AG09319 (cell line): Measurements from ENCODE around the gene TMEM108.

ENCODE experiments used
- DNase-seq: peaks from one replicate; pipeline ENCODE4 v3.0.0-alpha.2; 2010; ENCODE audit warnings: low read depth; ENCODE audit errors: extremely low read depth
- TF ChIP-seq, protein P1 (sequence below): IDR thresholded peaks from 2 replicates; pipeline ENCODE4 v1.5.1; 2011; ENCODE audit warnings: low read depth, mild to moderate bottlenecking, inconsistent platforms, low read length, moderate library complexity

The TMEM108 gene

DNA sequence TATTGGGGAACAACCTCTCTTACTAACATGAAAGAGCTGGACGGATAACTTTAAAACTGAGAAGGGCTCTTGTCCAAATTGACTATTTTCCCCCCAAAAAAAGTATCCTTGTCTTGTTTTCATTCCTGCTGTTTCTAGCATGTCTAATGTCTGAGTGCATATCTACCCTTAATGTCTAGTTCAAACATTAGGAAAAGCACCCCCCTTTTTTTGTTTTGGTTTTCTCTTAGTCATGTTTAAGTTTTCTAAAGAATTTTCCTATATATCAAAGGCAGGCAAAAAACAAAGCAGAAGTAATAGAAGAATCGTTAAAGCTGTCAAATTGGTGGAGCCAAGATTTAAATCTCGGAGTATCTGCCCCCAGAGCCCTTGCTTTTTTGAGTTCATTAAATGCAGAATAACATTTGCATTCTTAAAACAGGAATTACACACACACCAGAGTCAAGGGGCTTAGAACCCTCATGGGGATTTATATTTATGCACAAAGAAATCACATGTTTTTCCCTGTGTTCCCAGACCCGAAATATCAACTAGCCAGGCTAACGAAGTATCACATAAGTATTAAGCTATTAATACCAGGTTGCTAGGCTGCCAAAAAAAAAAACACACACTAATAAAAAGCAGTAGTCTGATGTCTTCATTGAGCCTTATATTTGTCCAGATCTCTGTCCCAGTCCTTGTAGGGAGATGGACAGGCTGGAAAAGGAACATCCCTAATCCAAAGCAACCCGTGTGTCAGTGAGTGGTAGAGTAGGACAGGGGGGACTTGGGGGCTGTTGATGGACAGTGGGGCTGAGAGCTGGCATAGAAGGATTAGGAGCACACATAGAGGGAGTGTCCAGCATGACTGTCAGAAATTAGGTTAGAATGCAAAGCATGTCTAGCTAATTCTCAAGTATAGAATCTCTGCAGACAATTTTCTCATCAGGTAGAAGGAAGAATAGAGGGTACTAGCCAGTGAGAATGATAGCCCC lies 258.0 kb downstream of the TMEM108 start:
- TF ChIP-seq, protein P1, sequence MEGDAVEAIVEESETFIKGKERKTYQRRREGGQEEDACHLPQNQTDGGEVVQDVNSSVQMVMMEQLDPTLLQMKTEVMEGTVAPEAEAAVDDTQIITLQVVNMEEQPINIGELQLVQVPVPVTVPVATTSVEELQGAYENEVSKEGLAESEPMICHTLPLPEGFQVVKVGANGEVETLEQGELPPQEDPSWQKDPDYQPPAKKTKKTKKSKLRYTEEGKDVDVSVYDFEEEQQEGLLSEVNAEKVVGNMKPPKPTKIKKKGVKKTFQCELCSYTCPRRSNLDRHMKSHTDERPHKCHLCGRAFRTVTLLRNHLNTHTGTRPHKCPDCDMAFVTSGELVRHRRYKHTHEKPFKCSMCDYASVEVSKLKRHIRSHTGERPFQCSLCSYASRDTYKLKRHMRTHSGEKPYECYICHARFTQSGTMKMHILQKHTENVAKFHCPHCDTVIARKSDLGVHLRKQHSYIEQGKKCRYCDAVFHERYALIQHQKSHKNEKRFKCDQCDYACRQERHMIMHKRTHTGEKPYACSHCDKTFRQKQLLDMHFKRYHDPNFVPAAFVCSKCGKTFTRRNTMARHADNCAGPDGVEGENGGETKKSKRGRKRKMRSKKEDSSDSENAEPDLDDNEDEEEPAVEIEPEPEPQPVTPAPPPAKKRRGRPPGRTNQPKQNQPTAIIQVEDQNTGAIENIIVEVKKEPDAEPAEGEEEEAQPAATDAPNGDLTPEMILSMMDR = no peak
- no peak for DNase-seq

DNA sequence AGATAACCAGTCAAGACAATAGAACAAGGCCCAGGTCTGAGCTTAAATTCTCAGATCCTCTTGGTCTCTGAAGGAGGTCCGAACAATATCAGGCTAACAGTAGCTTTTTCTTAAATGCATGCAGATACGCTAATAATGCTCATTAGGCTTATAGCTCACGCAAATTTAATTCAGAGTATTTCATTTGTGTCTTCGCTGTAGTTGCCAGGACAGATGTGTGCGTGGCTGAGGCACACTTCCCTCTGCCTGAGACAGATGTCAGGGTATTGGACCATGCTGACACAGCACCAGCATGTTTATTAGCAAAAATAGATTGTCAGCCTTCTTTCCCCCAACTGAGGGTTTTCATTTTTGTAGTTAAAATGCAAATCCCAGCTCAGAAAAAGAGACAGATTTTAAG lies 258.8 kb downstream of the TMEM108 start:
- TF ChIP-seq, protein P1 = no peak
- no peak for DNase-seq

- no peak for DNase-seq
Observed at GRCh38 chr3:133300102-133300501, 261.9 kb downstream of the TMEM108 start.

DNA sequence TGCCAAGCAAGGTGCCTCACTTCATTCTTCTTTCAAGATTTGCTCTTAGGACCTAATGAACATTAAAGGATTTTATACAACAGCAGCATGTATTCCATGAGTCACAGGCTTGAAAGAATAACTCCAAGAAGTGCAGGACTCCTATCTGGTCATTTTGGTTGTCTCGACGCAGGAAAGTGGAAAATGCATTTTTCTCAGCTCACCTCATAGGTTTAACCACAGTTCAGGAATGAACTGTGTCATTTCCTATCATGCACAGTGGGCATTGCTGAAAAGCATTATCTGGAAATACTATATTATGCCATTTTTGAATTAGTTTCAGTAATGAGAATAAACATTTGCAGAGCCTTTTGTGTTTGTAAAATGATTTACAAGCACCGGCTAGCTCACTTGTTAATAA lies 263.0 kb downstream of the TMEM108 start:
- DNase-seq = peak; percentile 1
- TF ChIP-seq, protein P1 = no peak

More at GRCh38 chr3:133300102-133300501, 261.9 kb downstream of the TMEM108 start:
- TF ChIP-seq, protein P1 = no peak

- TF ChIP-seq, protein P1 = no peak
- no peak for DNase-seq
Observed at GRCh38 chr3:133301731-133302130, 263.5 kb downstream of the TMEM108 start.

- TF ChIP-seq, protein P1 = no peak
- DNase-seq = no peak
Observed at GRCh38 chr3:133303430-133303829, 265.2 kb downstream of the TMEM108 start.

DNA sequence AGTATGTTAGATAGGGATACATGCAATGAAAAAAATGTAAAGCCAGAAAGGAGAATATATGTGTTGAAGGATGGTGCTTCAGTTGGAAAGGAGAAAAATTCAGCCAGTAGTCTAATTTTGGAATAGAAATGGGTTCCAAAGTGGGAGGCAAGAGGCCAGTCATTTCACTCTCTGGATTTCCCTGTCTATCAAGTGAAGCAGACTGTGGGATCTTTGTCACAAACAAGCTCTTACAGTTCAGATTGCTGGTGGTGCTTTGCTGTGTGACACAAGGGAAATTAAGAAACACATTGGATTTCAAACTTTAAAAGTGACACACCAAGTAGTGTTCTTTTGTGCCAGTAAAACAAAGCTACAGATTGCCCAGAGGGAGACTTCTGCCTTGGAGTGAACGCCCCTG lies 279.7 kb downstream of the TMEM108 start:
- TF ChIP-seq, protein P1 = no peak
- DNase-seq = no peak
